Astrocyte of the cerebellum (primary cell): ENCODE data around the gene DOK5.

ENCODE experiments used
- DNase-seq: peaks from one replicate; pipeline ENCODE4 v3.0.0-alpha.2; 2011; ENCODE audit warnings: low read depth
- H3K4me3 ChIP-seq: 2 replicates; pipeline ENCODE4 v1.5.1; 2011; ENCODE audit warnings: mild to moderate bottlenecking, low read depth, low read length, moderate library complexity
- in situ Hi-C: cut with HindIII; loops from 2 replicates; pipeline ENCODE4 v1.10.0; 2017; ENCODE audit warnings: low sequenced_read_pairs
- TF ChIP-seq, protein P1 (sequence below): IDR thresholded peaks from 2 replicates; pipeline ENCODE4 v1.5.1; 2012; ENCODE audit warnings: low read length, low read depth, moderate library complexity, mild to moderate bottlenecking; ENCODE audit errors: missing control alignments

Gene DOK5

DNA sequence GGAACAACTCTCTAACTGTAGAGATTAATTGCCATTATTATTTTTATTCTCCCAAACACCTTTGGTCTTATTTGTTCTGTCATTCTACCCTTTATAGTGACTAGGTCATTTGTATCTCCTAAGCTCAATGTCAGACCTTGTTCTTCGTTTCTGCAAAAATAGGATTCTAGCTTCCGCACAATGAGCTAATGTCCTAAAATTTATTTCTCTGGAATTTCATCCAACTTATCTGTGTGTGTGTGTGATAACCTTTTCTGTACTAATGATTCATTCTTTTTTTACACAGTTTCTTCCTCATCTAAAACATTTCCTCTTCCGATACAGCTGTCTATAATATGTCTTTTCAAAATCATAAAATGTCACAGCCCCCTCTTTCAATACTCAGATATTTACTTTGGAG is 84.5 kb downstream of the DOK5 start:
- in situ Hi-C loops, result no loop called here
- TF ChIP-seq, protein P1, sequence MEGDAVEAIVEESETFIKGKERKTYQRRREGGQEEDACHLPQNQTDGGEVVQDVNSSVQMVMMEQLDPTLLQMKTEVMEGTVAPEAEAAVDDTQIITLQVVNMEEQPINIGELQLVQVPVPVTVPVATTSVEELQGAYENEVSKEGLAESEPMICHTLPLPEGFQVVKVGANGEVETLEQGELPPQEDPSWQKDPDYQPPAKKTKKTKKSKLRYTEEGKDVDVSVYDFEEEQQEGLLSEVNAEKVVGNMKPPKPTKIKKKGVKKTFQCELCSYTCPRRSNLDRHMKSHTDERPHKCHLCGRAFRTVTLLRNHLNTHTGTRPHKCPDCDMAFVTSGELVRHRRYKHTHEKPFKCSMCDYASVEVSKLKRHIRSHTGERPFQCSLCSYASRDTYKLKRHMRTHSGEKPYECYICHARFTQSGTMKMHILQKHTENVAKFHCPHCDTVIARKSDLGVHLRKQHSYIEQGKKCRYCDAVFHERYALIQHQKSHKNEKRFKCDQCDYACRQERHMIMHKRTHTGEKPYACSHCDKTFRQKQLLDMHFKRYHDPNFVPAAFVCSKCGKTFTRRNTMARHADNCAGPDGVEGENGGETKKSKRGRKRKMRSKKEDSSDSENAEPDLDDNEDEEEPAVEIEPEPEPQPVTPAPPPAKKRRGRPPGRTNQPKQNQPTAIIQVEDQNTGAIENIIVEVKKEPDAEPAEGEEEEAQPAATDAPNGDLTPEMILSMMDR, result no peak
- DNase-seq, result no peak
- H3K4me3 ChIP-seq, result no peak overlapping the region

GRCh38 chr20:54560357-54560756 is 85.0 kb downstream of the DOK5 start:
- DNase-seq, result no peak
- H3K4me3 ChIP-seq, result no peak overlapping the region
- in situ Hi-C loops, result no loop called here
- TF ChIP-seq, protein P1, result no peak

DNA sequence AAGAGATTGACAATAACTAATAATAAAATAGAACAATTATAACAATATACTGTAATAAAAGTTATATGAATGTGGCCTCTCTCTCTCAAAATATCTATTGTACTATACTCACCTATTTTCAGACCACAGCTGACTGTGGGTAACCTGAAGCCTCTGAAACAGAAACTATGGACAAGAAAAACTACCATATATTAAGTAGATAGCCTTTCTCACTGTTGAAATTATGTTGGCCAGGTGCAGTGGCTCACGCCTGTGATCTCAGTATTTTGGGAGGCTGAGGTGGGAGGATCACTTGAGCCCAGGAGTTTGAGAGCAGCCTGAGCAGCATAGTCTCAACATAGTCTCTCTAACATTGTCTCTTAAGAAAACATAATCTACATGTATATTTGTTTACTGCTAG is 89.9 kb downstream of the DOK5 start:
- in situ Hi-C loops, result no loop called here
- DNase-seq, result no peak
- TF ChIP-seq, protein P1, result no peak
- no peak overlapping the region for H3K4me3 ChIP-seq

DNA sequence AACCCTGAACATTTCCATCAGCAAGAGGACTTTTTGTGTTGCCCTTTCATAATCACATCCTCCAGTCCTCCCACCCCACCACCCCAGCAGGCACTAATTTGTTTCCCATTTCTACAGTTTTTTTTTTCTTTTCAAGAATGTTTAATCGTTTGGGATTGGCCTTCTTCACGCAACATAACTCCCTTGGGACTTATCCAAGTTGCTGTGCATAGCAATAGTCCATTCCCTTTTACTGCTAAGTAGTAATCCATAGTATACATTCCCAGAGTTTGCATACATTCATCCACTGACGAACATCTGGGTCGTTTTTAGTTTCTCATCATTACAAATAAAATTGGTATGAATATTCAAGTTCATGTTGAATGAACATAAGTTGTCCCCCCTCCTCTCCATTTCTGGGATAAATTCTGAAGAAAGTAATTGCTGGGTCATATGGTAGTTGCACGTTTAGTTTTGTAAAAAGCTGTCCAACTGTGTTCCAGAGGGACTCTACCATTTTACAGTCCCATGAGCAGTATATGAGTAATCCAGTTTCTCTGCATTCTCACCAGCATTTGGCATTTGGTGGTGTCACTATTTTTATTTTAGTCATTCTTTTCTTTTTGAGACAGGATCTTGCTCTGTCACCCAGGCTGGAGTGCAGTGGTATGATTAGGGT is 90.8 kb downstream of the DOK5 start:
- DNase-seq, result no peak
- TF ChIP-seq, protein P1, result no peak
- in situ Hi-C loops, result no loop called here
- no peak overlapping the region for H3K4me3 ChIP-seq

DNA sequence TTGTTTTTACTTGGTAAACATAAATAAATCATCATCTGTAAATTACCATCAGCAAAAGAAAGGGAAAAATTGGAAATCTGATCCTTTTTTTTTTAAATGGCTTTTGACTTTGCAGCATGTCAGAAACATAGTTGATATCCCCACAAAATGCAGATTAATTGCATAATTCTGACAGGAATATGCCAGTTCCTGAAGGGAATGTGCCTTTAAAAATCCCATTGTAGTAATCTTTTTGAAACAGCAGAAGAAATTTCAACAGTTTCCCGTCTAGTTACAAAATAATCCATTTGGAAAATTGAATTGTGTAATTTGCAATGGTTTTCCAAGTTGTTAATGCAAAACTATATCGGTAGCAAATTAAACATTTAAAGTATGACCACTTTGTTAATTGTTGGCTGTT is 95.2 kb downstream of the DOK5 start:
- TF ChIP-seq, protein P1, result no peak
- in situ Hi-C loops, result no loop called here
- no peak for DNase-seq
- H3K4me3 ChIP-seq, result no peak overlapping the region

DNA sequence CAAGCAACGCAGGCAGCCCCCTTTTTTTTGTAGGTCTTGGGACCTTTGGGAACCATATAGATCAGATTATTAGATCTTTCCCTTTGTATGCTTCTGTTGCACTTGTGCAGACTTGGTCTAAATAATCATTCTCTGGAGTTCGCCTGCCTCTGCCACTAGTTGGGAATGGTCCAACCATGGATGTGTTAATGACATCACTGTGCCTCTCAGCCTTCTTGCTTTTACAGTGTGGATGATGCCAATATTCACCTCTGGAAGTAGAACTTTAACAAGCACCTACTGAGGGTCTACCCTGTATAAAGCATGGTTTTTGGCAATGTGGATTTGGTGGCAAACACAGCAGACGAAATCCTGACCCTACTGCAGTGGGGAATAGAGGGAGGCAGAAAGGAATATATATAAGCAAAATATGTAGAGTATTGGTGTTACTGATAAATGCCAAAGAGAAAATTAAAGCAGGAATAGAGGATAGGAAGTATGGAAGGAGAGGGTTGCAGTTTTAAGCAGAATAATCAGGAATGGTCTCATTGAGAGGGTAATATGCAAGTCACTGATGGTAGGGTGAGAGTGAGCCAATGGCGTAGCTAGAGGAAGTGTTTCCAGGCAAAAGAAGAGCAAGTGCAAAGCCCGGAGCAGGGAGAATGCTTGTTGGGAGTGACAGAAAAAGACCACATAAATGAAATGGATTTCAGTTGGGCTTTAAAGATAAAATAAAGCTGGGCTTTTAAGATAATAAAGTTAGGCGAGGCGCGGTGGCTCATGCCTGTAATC is 97.5 kb downstream of the DOK5 start:
- no peak for DNase-seq
- in situ Hi-C loops, result no loop called here

More for the DNA sequence above, 97.5 kb downstream of the DOK5 start:
- TF ChIP-seq, protein P1, result no peak
- H3K4me3 ChIP-seq, result no peak overlapping the region
